IMR-90 (cell line): ENCODE results near the gene KLK8.

Experiments used
- BHLHE40 ChIP-seq: fragments of 150-350 bp; IDR thresholded peaks from 2 replicates; pipeline ENCODE4 v1.6.1; 2016; ENCODE audit warnings: mild to moderate bottlenecking, low read depth, low read length
- CEBPB ChIP-seq: IDR thresholded peaks from 2 replicates; pipeline ENCODE4 v1.6.1; 2012; ENCODE audit warnings: low read depth, low read length, improper control_type of control experiment
- CHD1 ChIP-seq: IDR thresholded peaks from 2 replicates; pipeline ENCODE4 v1.6.1; 2012; ENCODE audit warnings: low read depth, low read length, improper control_type of control experiment
- CTCF ChIP-seq: conservative IDR thresholded peaks from 2 replicates; pipeline ENCODE4 v1.5.1; 2012; ENCODE audit warnings: mild to moderate bottlenecking, low read depth, low read length, improper control_type of control experiment
- MAFK ChIP-seq: IDR thresholded peaks from 2 replicates; pipeline ENCODE4 v1.6.1; 2012; ENCODE audit warnings: low read depth, low read length, improper control_type of control experiment
- MAZ ChIP-seq: IDR thresholded peaks from 2 replicates; pipeline ENCODE4 v1.6.1; 2012; ENCODE audit warnings: low read depth, mild to moderate bottlenecking, low read length, improper control_type of control experiment, moderate library complexity, borderline replicate concordance
- MXI1 ChIP-seq: IDR thresholded peaks from 2 replicates; pipeline ENCODE4 v1.6.1; 2012; ENCODE audit warnings: low read depth, mild to moderate bottlenecking, low read length, moderate library complexity, borderline replicate concordance
- POLR2A ChIP-seq: IDR thresholded peaks from 2 replicates; pipeline ENCODE4 v1.6.1; 2012; ENCODE audit warnings: mild to moderate bottlenecking, low read depth, low read length
- RAD21 ChIP-seq: IDR thresholded peaks from 2 replicates; pipeline ENCODE4 v1.6.1; 2012; ENCODE audit warnings: low read length, improper control_type of control experiment
- SMC3 ChIP-seq: fragments of 150-350 bp; IDR thresholded peaks from 2 replicates; pipeline ENCODE4 v1.6.1; 2016; ENCODE audit warnings: low read depth, mild to moderate bottlenecking, antibody characterized with exemption, low read length, moderate library complexity

- no peak for TF ChIP-seq POLR2A
- TF ChIP-seq CTCF, result no peak
- TF ChIP-seq RAD21, result no peak
- no peak for TF ChIP-seq BHLHE40
- no peak for TF ChIP-seq MAZ
- no peak for TF ChIP-seq SMC3
- no peak for TF ChIP-seq MAFK
- TF ChIP-seq MXI1, result no peak
- no peak for TF ChIP-seq CHD1
- TF ChIP-seq CEBPB, result no peak
Measured at GRCh38 chr19:51002542-51003311, 1.3 kb upstream of the KLK8 start.
